GM19240 (cell line): ENCODE data around the gene LRFN5.
"Not testable (repeated sequence)": the region's sequence is repeated elsewhere in the genome, so short reads cannot be mapped to it uniquely, and the experiment has no call there.

Experiments
- DNase-seq: peaks from one replicate; pipeline ENCODE4 v3.0.0; 2011; ENCODE audit warnings: low spot score; ENCODE audit not compliant: insufficient read length

LRFN5 gene

DNA sequence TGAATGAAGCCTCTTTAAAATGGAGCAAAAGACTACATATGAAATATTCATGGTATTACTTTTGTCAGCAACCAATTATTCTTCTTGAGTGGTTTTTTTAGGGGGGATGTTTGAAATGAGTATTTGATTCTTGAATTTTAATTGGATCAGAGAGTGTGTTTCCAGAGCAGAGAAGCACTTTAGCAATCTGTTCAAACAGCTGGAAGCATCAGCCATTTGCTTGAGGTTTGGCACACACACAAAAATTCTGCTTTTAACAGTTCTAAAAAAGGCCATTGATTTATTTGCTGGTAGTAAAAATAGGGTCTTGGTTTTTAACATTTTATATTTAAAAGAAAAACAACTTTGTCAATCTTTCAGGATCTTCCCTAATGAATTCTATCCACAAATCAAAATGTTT lies 292.7 kb downstream of the LRFN5 start:
- DNase-seq: no peak

DNA sequence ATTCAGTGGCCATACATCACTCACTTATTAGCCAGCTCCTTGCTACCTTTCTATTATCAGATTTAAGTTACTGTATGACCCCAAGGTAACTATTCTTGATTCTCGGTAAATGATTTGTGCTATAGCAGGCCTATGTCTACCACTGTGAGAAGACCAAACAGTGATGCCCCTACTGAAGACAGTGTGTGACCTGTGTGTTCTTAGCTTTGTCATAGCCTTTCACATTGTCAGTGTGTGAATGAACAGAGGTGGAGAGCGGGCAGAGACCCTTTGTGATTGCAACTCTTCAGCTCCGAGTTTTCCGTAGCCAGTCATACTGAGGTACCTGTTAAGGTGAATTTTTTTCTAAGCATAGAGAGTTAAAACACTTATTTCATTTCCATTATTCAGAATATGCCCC lies 294.0 kb downstream of the LRFN5 start:
- DNase-seq: no peak

DNA sequence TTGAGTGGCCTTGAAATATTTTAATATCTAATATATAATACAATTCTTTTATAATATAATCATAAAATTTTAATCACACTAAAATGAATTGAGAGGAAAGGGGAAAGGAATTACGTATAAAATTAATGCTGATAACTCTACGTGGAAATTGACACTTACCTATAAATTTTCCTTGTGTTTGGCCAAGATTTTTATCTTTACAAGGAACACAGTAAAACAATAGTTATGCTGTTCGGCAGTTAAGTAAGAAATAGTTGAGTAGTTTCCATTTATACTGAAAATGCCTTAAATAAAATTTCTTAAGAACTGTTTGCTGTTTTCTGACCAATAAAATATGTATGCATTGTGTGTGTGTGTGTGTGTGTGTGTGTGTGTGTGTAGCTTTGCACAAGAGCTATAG lies 294.4 kb downstream of the LRFN5 start:
- no peak for DNase-seq

DNA sequence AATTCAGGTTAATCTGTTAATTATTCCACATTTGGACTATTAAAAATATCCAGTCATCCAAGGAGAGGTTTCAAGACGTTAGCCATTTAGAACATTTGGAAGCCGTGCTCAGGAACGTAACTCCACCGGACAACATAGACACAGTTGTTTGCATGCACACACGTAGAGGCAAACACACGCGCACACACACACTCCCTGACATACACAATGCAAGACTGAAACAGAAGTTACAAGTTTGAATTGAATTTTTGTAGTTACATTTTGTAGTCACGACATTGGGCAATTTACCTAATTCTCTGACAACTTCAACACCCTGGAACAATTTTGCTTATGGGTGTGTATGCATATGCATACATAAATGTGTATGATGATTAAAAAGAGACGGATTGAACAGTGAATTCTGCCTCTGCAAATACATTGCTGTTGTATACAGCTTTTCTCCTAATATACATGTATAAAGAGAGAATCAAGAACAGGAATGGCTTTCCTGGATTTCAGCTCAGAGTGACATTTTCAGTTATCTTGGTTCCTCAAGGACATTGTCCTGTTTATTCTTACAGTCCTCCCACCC lies 298.8 kb downstream of the LRFN5 start:
- DNase-seq: no peak

DNA sequence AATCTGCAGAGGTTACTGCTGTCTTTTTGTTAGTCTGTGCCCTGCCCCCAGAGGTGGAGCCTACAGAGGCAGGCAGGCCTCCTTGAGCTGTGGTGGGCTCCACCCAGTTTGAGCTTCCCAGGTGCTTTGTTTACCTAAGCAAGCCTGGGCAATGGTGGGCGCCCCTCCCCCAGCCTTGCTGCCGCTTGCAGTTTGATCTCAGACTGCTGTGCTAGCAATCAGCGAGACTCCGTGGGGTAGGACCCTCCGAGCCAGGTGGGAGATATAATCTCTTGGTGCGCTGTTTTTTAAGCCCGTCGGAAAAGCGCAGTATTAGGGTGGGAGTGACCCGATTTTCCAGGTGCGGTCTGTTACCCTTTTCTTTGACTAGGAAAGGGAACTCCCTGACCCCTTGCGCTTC lies 304.5 kb downstream of the LRFN5 start:
- not testable (repeated sequence) for DNase-seq

DNA sequence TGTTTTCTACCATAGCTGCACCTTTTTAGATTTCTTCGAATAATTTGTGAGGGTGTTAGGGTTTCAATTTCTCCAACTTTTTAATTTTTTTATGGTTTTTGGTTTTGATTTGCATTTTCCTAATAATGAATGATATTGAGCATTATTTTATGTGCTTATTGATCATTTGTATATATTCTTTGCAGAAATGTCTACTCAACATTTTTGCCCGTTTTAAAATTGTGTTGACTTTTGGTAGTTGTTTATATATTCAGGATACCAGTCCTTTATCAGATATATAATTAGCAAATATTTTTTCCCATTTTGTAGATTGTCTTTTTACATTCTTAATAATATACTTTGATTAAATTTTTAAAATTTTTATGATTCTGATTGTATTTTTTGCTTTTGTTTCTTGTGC lies 306.7 kb downstream of the LRFN5 start:
- DNase-seq: no peak

DNA sequence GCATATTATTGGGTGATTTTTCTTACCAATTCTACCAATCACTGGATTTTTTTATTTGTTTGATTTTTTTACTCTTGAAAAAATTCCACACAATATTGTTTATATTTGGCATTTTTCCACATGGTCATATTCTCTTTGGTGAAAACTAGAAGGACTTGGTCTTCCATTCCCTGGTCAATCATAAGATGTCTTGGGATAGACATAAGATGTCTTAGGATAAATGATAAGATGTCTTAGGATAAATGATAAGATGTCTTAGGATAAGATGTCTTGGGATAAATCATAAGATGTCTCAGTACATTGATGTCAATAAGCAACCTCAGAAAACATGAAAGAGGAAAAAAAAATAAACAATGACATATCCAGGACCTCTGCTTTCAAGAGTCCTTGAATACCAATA lies 309.1 kb downstream of the LRFN5 start:
- DNase-seq: no peak

DNA sequence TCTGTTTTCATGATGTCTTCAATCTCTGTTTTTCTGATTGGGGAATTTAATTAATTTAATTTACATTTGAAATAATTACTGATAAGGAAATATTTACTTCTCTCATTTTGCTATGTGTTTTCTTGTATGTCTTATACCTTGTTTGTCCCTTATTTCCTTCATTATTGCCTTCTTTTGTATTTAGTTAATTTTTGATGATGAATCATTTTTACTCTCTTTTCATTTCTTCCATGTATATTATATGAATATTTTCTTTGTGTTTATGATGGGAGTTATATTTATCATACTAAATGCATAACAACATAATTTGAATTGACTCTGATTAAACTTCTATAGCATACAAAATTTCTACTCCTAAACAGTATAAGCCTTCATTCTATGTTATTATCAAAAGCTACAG lies 309.6 kb downstream of the LRFN5 start:
- no peak for DNase-seq

DNA sequence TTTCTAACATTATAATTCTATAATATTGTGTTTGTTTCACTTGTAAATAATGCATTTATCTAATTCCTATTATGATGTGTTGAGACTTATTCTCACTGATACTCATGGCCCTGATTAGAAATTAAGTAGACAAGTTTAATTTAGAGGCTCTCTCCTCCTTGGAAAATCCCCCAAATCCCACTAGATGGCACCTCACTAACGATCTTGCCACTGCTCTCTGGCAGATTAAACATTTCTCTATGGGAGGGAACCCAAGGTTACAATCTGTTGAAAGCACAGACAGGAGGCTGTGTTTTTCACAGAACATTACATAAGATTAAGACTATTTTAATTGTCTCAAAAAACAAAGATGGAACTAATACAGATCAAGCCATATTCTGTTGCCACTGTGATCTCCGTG lies 318.7 kb downstream of the LRFN5 start:
- no peak for DNase-seq

DNA sequence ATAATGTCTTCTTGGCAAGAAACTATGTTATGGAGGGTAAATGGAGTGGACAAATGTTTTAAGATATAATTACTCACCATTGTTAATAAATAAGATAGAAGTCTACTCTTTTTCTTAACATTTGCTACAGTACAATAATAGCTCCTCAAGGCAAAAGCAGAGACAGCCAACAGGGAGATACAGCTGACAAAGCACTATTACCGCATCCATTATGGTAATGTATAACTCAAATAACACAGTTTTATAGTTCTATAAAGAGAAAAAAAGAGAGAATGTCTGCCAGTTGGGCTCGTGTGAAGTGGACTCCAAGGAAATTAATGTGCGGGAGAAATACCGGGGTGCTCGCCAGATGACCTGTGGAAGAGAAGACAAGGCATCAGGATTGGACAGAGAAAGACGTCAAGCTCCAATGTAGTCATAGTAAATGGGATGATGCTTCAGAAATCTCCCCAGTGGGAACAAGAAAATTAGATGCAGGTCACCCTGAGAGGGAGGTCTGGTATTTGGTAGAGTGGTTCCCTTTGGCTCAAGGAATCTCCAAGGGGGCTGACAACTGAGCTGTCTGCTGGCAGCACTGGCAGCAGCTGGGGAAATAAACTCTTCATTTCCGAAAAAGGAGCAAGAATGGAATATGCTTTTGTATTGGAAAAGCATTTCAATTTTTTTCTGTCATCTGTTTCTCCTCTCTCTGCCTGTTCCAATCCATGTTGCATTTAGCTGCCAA lies 343.9 kb downstream of the LRFN5 start:
- DNase-seq: no peak
